DMS53 treated with DMSO at 0.1 percent for 48 hours (cell line): ENCODE measurements around the gene MINDY3.
"Not testable (repeated sequence)": the region's sequence is repeated elsewhere in the genome, so short reads cannot be mapped to it uniquely, and the experiment has no call there.

Source experiments
- DNase-seq: peaks from one replicate; lab custom pipeline; 2025; ENCODE audit not compliant: unreplicated experiment; lab: John Stamatoyannopoulos, UW

MINDY3 gene

DNA sequence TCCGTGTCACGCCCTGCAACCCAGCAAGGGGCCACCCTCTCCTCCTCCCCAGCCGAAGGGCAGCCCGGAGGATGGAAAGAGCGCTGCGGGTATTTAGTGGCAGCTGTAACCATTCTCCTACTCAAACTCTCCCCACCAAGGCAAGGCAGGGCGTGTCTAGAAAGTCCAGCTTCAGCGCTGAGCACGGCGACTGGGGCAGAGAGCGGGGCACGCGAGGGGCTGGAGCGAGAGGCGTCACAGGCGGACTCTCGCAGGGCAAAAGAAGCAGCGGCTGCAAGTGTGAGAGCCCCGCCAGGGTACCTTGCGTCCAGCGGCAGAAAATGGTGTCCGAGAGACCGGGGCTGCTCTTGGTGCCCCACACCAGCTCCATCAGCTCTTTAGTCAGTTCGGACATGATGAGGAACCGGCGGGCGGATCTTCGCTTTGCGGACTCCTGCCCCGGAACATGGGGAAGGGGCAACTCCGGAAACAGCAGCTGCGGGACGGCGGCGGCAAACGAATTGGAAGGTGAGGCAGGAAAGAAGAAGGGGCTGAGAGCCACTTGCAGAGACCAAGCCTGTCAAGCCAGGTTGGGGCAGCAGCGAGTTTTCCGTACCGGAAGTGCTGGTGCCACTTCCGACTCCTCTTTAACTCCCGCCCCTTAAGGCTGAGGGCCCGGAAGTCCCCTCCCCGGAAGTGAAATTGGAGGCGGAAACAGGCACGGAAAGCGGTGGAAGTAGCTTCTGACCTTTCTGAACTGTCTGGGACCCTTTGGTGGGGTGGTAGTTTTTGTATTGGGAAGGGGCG lies at the start of gene MINDY3:
Gene MINDY3, minus strand, starts transcription at position 602 of the 786 bp plus-strand sequence. Its CDS starts 208 bp downstream, at position 394.
- peak; percentile 76 for DNase-seq

DNA sequence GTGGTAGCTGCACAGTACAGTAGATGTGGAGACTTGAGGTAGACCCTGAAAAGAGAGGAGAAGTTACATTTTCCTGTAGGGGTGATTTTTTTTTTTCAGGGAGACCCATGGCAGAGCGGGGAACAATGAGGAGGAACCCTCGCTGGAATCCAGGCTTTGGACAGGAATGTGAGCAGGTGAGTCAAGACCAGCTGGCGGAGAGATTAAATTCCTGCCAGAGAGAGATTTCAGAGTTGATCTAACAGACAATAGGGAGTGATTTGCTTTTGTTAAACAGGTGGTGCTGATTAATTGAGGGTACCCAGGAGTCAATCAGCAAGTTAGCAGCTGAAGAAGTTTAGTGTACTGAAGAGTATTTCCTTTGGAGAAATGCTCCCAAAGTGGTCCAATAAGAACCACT lies 41.6 kb upstream of the MINDY3 start:
- no peak for DNase-seq

- DNase-seq = no peak
These were observed 37.7 kb upstream of the MINDY3 start for GRCh38 chr10:15898046-15898445.

GRCh38 chr10:15897287-15897686 lies 37.0 kb upstream of the MINDY3 start:
- DNase-seq = no peak

GRCh38 chr10:15896654-15897053 lies 36.3 kb upstream of the MINDY3 start:
- no peak for DNase-seq

DNA sequence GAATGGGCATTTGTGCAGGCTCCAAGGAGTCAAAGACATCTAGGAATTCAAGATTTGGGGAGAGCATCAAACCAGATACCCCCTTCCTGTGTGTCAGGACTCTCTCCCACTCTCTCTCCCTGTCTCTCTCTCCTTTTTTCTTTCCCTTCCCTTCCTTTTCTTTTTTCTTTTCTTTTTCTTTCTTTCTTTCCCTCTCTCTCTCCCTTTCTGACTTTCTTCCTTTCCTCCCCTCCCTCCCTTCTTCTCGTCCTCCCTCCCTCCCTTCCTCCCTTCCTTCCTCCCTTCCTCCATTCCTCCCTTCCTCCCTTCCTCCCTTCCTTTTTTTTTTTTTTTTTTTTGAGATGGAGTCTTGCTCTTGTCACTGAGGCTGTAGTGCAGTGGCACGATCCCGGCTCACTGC lies 24.1 kb upstream of the MINDY3 start:
- no peak for DNase-seq

DNA sequence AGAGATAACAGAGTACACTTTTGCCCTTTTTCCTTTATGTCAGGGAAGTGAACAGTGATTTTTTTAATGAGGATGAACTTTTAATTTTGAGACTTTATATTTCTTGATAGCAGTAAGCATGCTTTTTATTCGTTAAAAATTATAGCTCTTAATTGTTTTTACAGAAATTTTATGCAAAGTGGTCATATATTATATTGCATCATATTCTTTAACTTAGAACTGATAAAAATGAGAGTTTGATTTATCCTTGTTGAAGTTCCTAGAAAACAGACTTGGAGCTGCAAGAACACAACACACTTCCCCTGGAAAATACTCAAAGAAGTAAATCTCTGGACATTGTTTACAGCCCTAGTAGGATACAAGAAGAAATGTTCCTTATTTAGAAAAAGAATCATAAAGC lies 21.2 kb upstream of the MINDY3 start:
- DNase-seq = no peak

- DNase-seq = no peak
These were observed 19.4 kb upstream of the MINDY3 start for GRCh38 chr10:15879663-15880062.

GRCh38 chr10:15879058-15879457 lies 18.8 kb upstream of the MINDY3 start:
- peak; percentile 51 for DNase-seq

DNA sequence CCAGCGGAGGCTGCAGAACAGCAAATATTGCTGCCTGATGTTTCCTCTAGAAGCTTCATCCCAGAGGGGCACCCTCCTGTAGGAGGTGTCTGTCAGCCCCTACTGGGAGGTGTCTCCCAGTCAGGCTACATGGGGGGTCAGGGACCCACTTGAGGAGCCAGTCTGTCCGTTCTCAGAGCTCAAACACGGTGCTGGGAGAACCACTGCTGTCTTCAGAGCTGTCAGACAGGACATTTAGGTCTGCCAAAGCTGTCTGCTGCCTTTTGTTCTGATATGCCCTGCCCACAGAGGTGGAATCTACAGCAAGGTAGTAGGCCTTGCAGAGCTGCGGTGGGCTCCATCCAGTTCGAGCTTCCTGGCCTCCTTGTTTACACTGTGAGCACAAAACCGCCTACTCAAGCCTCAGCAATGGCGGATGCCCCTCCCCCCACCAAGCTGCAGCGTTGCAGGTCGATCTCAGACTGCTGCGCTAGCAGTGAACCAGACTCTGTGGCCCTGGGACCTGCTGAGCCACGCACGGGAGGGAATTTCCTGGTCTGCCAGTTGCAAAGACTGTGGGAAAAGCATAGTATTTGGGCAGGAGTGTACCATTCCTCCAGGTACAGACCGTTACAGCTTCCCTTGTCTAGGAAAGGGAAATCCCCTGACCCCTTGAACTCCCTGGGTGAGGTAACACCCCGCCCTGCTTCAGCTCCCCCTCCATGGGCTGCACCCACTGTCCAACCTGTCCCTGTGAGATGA lies 17.7 kb upstream of the MINDY3 start:
- DNase-seq = no peak

- DNase-seq = not testable (repeated sequence)
These were observed 16.0 kb upstream of the MINDY3 start for GRCh38 chr10:15876274-15876673.

DNA sequence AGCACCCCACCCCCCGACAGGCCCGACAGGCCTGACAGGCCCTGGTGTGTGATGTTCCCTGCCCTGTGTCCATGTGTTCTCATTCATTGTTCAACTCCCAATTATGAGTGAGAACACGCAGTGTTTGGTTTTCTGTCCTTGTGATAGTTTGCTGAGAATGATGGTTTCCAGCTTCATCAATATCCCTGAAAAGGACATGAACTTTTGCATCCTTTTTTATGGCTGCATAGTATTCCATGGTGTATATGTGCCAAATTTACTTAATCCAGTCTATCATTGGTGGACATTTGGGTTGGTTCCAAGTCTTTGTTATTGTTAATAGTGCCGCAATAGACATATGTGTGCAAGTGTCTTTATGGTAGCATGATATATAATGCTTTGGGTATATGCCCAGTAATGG lies 12.3 kb upstream of the MINDY3 start:
- not testable (repeated sequence) for DNase-seq

- no peak for DNase-seq
These were observed 11.5 kb upstream of the MINDY3 start for GRCh38 chr10:15871823-15872222.

- DNase-seq = no peak
These were observed 9.6 kb upstream of the MINDY3 start for GRCh38 chr10:15869935-15870334.

- DNase-seq = no peak
These were observed 7.7 kb upstream of the MINDY3 start for GRCh38 chr10:15868006-15868405.

DNA sequence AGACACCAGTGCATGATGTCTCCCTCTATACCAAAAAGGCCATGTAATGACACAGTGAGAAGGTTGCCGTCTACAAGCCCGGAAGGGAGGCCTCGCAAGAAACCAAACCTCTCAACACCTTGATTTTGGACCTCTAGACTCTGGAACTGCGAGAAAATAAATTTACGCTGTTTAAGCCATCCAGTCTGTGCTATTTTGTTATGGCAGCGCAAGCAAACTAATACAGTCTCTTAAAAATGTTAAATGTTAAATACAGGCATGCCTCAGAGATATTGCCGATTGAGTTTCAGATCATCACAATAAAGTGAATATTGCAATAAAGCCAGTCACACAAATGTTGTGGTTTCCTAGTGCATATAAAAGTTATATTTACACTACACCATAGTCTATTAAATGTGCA lies 5.0 kb upstream of the MINDY3 start:
- DNase-seq = no peak

DNA sequence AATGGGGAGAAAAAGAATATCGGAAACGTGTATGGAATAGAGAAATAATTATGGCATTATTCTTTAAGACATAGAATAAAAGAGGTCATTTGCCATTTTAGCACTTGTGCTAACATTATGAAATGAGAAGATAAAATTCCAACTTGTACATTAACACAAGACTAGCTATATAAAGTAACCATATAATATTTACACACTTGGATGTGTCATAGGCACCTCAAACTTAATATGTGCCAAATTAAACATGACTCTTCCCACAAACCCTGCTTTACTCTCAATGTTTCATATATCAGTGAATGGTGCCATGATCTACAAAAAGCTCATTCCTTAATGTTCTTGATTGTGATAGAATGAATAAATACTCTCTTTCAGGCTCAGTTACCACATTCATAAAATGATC lies 4.1 kb upstream of the MINDY3 start:
- no peak for DNase-seq

DNA sequence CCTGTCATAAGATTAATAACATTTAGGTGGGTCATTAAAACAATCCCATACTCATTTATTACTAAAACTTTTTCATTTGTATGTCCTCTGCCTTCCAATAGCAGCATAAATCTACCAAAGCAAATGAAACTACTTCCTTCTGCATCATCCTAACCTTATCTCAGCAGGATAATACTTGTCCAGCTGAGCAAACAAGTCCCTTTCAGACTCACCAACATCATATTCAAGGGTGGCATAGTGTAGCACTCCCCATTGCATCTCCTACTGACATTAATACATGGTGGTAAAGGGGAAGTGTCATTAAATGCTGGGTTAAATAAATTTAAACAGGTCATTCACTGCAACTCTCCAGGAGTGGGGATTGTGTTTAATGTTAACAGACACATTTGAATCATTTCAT lies 3.4 kb upstream of the MINDY3 start:
- DNase-seq = peak; percentile 96

- DNase-seq = no peak
These were observed 3.0 kb upstream of the MINDY3 start for GRCh38 chr10:15863323-15863722.

GRCh38 chr10:15860692-15861201 lies 440 bp upstream of the MINDY3 start:
- DNase-seq = no peak

DNA sequence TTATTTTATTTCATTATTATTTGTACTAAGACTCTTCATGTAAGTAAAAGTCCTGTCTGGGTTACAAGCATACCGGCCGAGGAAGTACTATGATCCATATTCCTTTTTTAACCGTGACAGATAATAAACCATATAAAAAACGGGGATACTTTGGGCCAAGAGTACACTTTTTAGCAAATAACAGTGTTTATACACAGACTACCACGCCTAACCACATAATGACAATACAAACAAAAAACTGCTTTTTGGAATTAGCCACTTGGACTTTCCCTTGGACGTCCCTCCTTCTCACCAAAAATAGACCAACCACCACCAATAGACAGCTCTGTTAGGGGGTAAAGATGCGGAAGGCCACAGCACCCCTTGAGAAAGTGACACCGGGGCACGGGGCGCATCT lies 800 bp downstream of the MINDY3 start:
- no peak for DNase-seq

- no peak for DNase-seq
These were observed 1.4 kb downstream of the MINDY3 start for GRCh38 chr10:15858861-15859281.
